Body of pancreas (tissue), 4 donors: ENCODE results near the gene ARL2BP. TPM values are rescaled to one million over a fixed set of nuclear protein-coding genes. Genes with fewer than 3 reads are reported as not detected.
"Not testable (repeated sequence)": the region's sequence is repeated elsewhere in the genome, so short reads cannot be mapped to it uniquely, and the experiment has no call there.

Experiments
- ATAC-seq: fragments of 150-250 bp; one replicate; pipeline ENCODE4 v1.9.1; 2016
- DNase-seq, 4 donors: peaks; one replicate each; pipeline ENCODE4 v3.0.0-alpha.2; 2019
- H3K27ac ChIP-seq, 4 donors: fragments of 200-600 bp; sonication (generic); 1 replicate in 3 of 4; 2 replicates in 1 of 4; pipeline versions ENCODE4 v1.5.1 to v1.6.1; 2016 to 2019; ENCODE audit warnings: mild to moderate bottlenecking in 1 of 4, mixed read lengths in 1 of 4, moderate library complexity in 1 of 4
- H3K27me3 ChIP-seq, 2 donors: fragments of 200-600 bp; sonication (generic); one replicate each; pipeline ENCODE4 v1.6.0; 2016; ENCODE audit warnings: mild to moderate bottlenecking in 1 of 2
- H3K36me3 ChIP-seq, 2 donors: fragments of 200-600 bp; sonication (generic); replicated peaks in 1 of 2; 2 replicates each; pipeline ENCODE4 v1.5.1; 2016; ENCODE audit warnings: low read depth in 2 of 2; ENCODE audit not compliant: insufficient read depth in 1 of 2
- H3K4me1 ChIP-seq: fragments of 200-600 bp; sonication (generic); one replicate; pipeline ENCODE4 v1.6.0; 2016
- H3K4me3 ChIP-seq, 2 donors: fragments of 200-600 bp; sonication (generic); 1 replicate in 1 of 2; 2 replicates in 1 of 2; pipeline ENCODE4 v1.5.1; 2016 to 2019
- H3K9me3 ChIP-seq, 3 donors: fragments of 200-600 bp; sonication (generic); 1 replicate in 2 of 3; 2 replicates in 1 of 3; pipeline ENCODE4 v1.5.1; 2016
- CTCF ChIP-seq, 7 experiments: fragments of 450-650 bp in 4 of 7; fragments of 200-600 bp in 3 of 7; sonication (generic) in 3 of 7; IDR thresholded peaks; one replicate each; pipeline ENCODE4 v1.5.1; 2016 to 2019; ENCODE audit warnings: antibody characterized with exemption in 7 of 7
- POLR2A ChIP-seq, 3 donors: fragments of 450-650 bp; IDR thresholded peaks; one replicate each; pipeline ENCODE4 v1.6.1; 2016; ENCODE audit warnings: antibody characterized with exemption in 3 of 3, mild to moderate bottlenecking in 2 of 3
- WGBS, 2 donors: methylation state at CpG; one replicate each; pipeline ENCODE4 v1.1.5; 2017; 5-methylcytosine and 5-hydroxymethylcytosine counted together
- intact Hi-C: fragments of 100-400 bp; cut with DNase I; formaldehyde crosslinking; loops from one replicate; pipeline ENCODE4 v1.15.1; 2023
- total RNA-seq, 2 donors: library from RNA; depleted of rRNA; stranded (reverse); fragments of >200 nt; gene quantifications; one replicate each; pipeline ENCODE4 v1.1.0, GENCODE V29; 2016

ARL2BP gene
- total RNA-seq, 2 donors from 2014 or later: 15.8 to 21.5 TPM

- TF ChIP-seq CTCF (IDR thresholded peaks at IDR 0.05) (no peak), POLR2A (IDR thresholded peaks at IDR 0.05) (no peak)
- DNase-seq (no peak), ATAC-seq (peak; percentile 19)
- 29% methylated on average over 1 of the region's 1 CpG; no CpG with 5 or more reads in 1 of the 2 donors for WGBS, 2 donors
- intact Hi-C loops: no loop called here
- peaks cover 80% of the 10 kb centered on the region for H3K4me1 ChIP-seq
- H3K27ac ChIP-seq: peak overlapping the region in 2 of 4 donors; percentile 13 to 46
- no peak overlapping the region for H3K4me3 ChIP-seq
- no peaks in the 10 kb centered on the region for H3K36me3 ChIP-seq
- no peaks in the 10 kb centered on the region for H3K27me3 ChIP-seq
- H3K9me3 ChIP-seq: no peaks in the 10 kb centered on the region
Measured at GRCh38 chr16:57273359-57273758, 28.3 kb downstream of the ARL2BP start.

GRCh38 chr16:57273826-57274225 lies 28.8 kb downstream of the ARL2BP start:
- 77 to 91% methylated on average over 5 of the region's 5 CpGs for WGBS, 2 donors
- peaks cover 77% of the 10 kb centered on the region for H3K4me1 ChIP-seq
- H3K27me3 ChIP-seq: no peaks in the 10 kb centered on the region
- peak overlapping the region in 2 of 4 donors; percentile 13 to 46 for H3K27ac ChIP-seq
- no peaks in the 10 kb centered on the region for H3K36me3 ChIP-seq
- ATAC-seq (no peak), DNase-seq (no peak)
- H3K9me3 ChIP-seq: no peaks in the 10 kb centered on the region
- intact Hi-C loops: no loop called here
- TF ChIP-seq POLR2A (IDR thresholded peaks at IDR 0.05) (no peak), CTCF (IDR thresholded peaks at IDR 0.05) (no peak)
- no peak overlapping the region for H3K4me3 ChIP-seq

- 55 to 69% methylated on average over 5 of the region's 5 CpGs for WGBS, 2 donors
- peak overlapping the region in 1 of 4 donors; percentile 44 for H3K27ac ChIP-seq
Measured at GRCh38 chr16:57275946-57276345, 30.9 kb downstream of the ARL2BP start.

GRCh38 chr16:57276596-57276995 lies 31.5 kb downstream of the ARL2BP start:
- no peak for ATAC-seq
- intact Hi-C loops: no loop called here
- TF ChIP-seq CTCF (IDR thresholded peaks at IDR 0.05) (no peak), POLR2A (IDR thresholded peaks at IDR 0.05) (no peak)
- Histone ChIP-seq H3K27ac (no peak overlapping the region), H3K36me3 (no peaks in the 10 kb centered on the region), H3K4me1 (peaks cover 78% of the 10 kb centered on the region), H3K27me3 (no peaks in the 10 kb centered on the region), H3K4me3 (no peak overlapping the region), H3K9me3 (no peaks in the 10 kb centered on the region)
- peak in 1 of 4 donors; percentile 13 for DNase-seq
- WGBS, 2 donors: 65 to 79% methylated on average over 5 of the region's 5 CpGs

More at GRCh38 chr16:57275946-57276345, 30.9 kb downstream of the ARL2BP start:
- ATAC-seq, DNase-seq, H3K36me3 ChIP-seq, intact Hi-C loops, H3K27me3 ChIP-seq, H3K9me3 ChIP-seq, H3K4me3 ChIP-seq: not testable (repeated sequence)
- peaks cover 77% of the 10 kb centered on the region for H3K4me1 ChIP-seq

GRCh38 chr16:57277586-57277985 lies 32.5 kb downstream of the ARL2BP start:
- DNase-seq (no peak), ATAC-seq (no peak)
- H3K27me3 ChIP-seq: no peaks in the 10 kb centered on the region
- H3K27ac ChIP-seq: no peak overlapping the region
- TF ChIP-seq POLR2A (IDR thresholded peaks at IDR 0.05): no peak
- TF ChIP-seq CTCF (IDR thresholded peaks at IDR 0.05): no peak
- peaks cover 81% of the 10 kb centered on the region for H3K4me1 ChIP-seq
- no peaks in the 10 kb centered on the region for H3K36me3 ChIP-seq
- intact Hi-C loops: no loop called here
- WGBS, 2 donors: 52 to 90% methylated on average over 1 of the region's 1 CpG
- no peaks in the 10 kb centered on the region for H3K9me3 ChIP-seq
- no peak overlapping the region for H3K4me3 ChIP-seq
